ENCODE measurements around the gene TFB2M. TPM values are rescaled to one million over a fixed set of nuclear protein-coding genes. Genes with fewer than 3 reads are reported as not detected.

Gene TFB2M
- total RNA-seq, 2 experiments from 2014 or later, result 10.4 to 12.3 TPM

Other genes starting within 250 kb of the TFB2M start
- gene SMYD3, start 59.0 kb downstream of the TFB2M start, total RNA-seq, result 10 to 100 TPM; 22.7 to 23.2 TPM
- 10 to 100 TPM; 26.9 to 30.4 TPM for gene CNST, start 195 bp upstream of the TFB2M start, total RNA-seq
- 10 to 100 TPM; 18.5 to 19.6 TPM for gene SCCPDH, start 158.1 kb upstream of the TFB2M start, total RNA-seq